Caco-2 (cell line): Measurements from ENCODE around the gene ATL1. TPM values are rescaled to one million over a fixed set of nuclear protein-coding genes. Genes with fewer than 3 reads are reported as not detected.
"Not testable (repeated sequence)": the region's sequence is repeated elsewhere in the genome, so short reads cannot be mapped to it uniquely, and the experiment has no call there.

ENCODE experiments used
- BruUV-seq: library from RNA; stranded (reverse); fragments of 400-500 nt; replicated peaks from 2 replicates; lab custom pipeline; 2021; lab: Mats Ljungman, UMichigan
- CTCF ChIA-PET: fragments of 300-600 bp; sonication (Branson Sonifier 250); formaldehyde crosslinking; loops from one replicate; lab custom pipeline; 2022; ENCODE audit warnings: antibody characterized with exemption; lab: Charles Lee
- POLR2A ChIA-PET: fragments of 300-600 bp; sonication (Branson Sonifier 250); formaldehyde crosslinking; loops from one replicate; lab custom pipeline; 2022; ENCODE audit warnings: antibody characterized with exemption; lab: Charles Lee
- DNase-seq, 2 experiments: peaks; one replicate each; pipeline versions ENCODE4 v3.0.0 to v3.0.0-alpha.2; 2020 to 2022
- H3K27me3 ChIP-seq: replicated peaks from 2 replicates; pipeline ENCODE4 v1.6.0; 2011; ENCODE audit warnings: low read length; ENCODE audit not compliant: control insufficient read depth, insufficient read depth
- H3K36me3 ChIP-seq: 2 replicates; pipeline ENCODE4 v1.5.1; 2011; ENCODE audit warnings: low read length; ENCODE audit not compliant: control insufficient read depth, insufficient read depth
- H3K4me1 ChIP-seq: fragments of 250-450 bp; sonication (Bioruptor Pico); 2 replicates; pipeline ENCODE4 v1.5.1; 2020; ENCODE audit warnings: mild to moderate bottlenecking
- H3K4me3 ChIP-seq: 2 replicates; pipeline ENCODE4 v1.5.1; 2011; ENCODE audit warnings: low read depth, mild to moderate bottlenecking, control low read depth, low read length
- H3K9me3 ChIP-seq: fragments of 250-450 bp; sonication (Bioruptor Pico); 2 replicates; pipeline ENCODE4 v1.5.1; 2020; ENCODE audit warnings: mild to moderate bottlenecking, moderate library complexity
- H3K27ac Mint-ChIP-seq: one replicate; pipeline ENCODE4 v1.8.0; 2022; ENCODE audit warnings: mixed read lengths; ENCODE audit not compliant: unreplicated experiment
- H3K27me3 Mint-ChIP-seq: one replicate; pipeline ENCODE4 v1.8.0; 2022; ENCODE audit warnings: mixed read lengths; ENCODE audit not compliant: insufficient read depth, unreplicated experiment
- H3K36me3 Mint-ChIP-seq: one replicate; pipeline ENCODE4 v1.8.0; 2022; ENCODE audit warnings: mild to moderate bottlenecking, mixed read lengths; ENCODE audit not compliant: insufficient read depth, unreplicated experiment
- H3K4me1 Mint-ChIP-seq: one replicate; pipeline ENCODE4 v1.8.0; 2022; ENCODE audit warnings: low read depth, mixed read lengths; ENCODE audit not compliant: unreplicated experiment
- H3K4me3 Mint-ChIP-seq: one replicate; pipeline ENCODE4 v1.8.0; 2022; ENCODE audit warnings: mild to moderate bottlenecking, moderate library complexity, mixed read lengths; ENCODE audit not compliant: unreplicated experiment
- H3K9me3 Mint-ChIP-seq: one replicate; pipeline ENCODE4 v1.8.0; 2022; ENCODE audit warnings: mixed read lengths; ENCODE audit not compliant: unreplicated experiment
- intact Hi-C: fragments of 100-400 bp; cut with micrococcal nuclease; formaldehyde crosslinking; loops from one replicate; pipeline ENCODE4 v1.10.0; 2022; ENCODE audit not compliant: unreplicated experiment
- total RNA-seq: library from RNA; stranded (reverse); gene quantifications from 2 replicates; pipeline ENCODE4 v1.2.3, GENCODE V29; 2022
- TF ChIP-seq, protein P1 (sequence below), 2 experiments: fragments of 200-600 bp in 1 of 2; IDR thresholded peaks; 1 replicate in 1 of 2; 2 replicates in 1 of 2; pipeline versions ENCODE4 v1.5.1 to v1.8.0; 2011 to 2022; ENCODE audit warnings: antibody characterized with exemption in 1 of 2, control low read depth in 1 of 2, inconsistent platforms in 1 of 2, low read depth in 1 of 2, low read length in 1 of 2, mild to moderate bottlenecking in 1 of 2, moderate library complexity in 1 of 2; ENCODE audit not compliant: insufficient read depth in 1 of 2, severe bottlenecking in 1 of 2, unreplicated experiment in 1 of 2

The ATL1 gene
- total RNA-seq, 1 experiment from 2014 or later = 1.1 TPM

DNA sequence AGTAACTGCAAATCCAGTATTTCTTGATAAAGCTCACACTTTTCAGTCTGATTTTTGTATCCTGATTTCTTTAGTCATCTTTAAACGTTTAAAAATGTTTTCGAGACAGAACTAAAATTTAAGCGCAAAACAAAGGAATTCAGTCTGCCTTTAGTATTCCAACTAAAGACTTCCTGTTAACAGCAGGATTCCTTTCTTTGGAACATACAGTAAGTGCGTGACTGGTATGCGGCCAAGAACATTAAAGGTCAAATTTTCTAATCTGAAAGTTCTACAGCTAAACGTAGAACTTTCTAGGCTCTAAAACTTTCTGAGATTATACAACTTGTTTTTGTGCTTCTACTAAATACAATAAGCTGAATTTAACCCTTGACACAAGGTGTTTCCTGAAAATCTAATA lies 98.3 kb downstream of the ATL1 start:
- CTCF ChIA-PET = no interaction called here
- POLR2A ChIA-PET = no interaction called here
- no TSS peak for BruUV-seq
- H3K27me3 Mint-ChIP-seq = no peaks in the 10 kb centered on the region
- intact Hi-C loops = no loop called here
- TF ChIP-seq, protein P1, sequence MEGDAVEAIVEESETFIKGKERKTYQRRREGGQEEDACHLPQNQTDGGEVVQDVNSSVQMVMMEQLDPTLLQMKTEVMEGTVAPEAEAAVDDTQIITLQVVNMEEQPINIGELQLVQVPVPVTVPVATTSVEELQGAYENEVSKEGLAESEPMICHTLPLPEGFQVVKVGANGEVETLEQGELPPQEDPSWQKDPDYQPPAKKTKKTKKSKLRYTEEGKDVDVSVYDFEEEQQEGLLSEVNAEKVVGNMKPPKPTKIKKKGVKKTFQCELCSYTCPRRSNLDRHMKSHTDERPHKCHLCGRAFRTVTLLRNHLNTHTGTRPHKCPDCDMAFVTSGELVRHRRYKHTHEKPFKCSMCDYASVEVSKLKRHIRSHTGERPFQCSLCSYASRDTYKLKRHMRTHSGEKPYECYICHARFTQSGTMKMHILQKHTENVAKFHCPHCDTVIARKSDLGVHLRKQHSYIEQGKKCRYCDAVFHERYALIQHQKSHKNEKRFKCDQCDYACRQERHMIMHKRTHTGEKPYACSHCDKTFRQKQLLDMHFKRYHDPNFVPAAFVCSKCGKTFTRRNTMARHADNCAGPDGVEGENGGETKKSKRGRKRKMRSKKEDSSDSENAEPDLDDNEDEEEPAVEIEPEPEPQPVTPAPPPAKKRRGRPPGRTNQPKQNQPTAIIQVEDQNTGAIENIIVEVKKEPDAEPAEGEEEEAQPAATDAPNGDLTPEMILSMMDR (IDR thresholded peaks at IDR 0.05; ENCODE audit: insufficient read depth in 1 of 2, low read depth in 1 of 2, low read length in 1 of 2, severe bottlenecking in 1 of 2, unreplicated experiment in 1 of 2) = no peak
- Histone ChIP-seq H3K27me3 (no peaks in the 10 kb centered on the region), H3K4me1 (peaks cover 36% of the 10 kb centered on the region), H3K9me3 (no peaks in the 10 kb centered on the region), H3K36me3 (no peaks in the 10 kb centered on the region), H3K4me3 (no peak overlapping the region)
- no peak for DNase-seq
- no peak overlapping the region for H3K4me3 Mint-ChIP-seq
- H3K36me3 Mint-ChIP-seq = peaks cover 28% of the 10 kb centered on the region
- peak overlapping the region; percentile 19 for H3K27ac Mint-ChIP-seq
- H3K9me3 Mint-ChIP-seq = no peaks in the 10 kb centered on the region
- peaks cover 18% of the 10 kb centered on the region for H3K4me1 Mint-ChIP-seq

DNA sequence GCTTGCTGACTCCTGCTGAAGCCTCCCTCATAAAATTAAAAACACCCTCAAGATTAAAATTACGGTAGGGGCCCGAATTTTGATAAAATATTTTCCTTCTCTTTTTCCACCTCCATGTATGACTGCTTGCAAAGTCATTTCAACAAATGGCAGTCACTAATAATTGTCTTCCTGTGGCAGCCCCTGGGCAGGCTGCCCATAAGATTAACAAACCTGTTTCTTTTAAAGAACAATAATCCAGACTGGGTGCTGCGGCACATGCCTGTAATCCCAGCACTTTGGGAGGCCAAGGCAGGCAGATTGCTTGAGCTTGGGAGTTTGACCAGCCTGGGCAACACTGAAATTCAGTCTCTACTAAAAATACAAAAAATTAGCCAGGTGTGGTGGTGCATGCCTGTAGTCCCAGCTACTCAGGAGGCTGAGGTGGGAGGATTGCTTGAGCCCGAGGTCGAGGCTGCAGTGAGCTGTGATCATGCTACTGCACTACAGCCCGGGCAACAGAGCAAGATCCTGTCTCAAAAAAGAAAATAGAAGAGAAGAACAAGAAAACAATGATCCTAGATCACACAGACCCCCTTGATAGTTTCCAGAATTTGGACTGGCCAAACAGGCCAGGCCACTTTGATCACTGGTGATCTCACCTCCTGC lies 99.5 kb downstream of the ATL1 start:
- Mint-ChIP-seq H3K4me3 (peak overlapping the region; percentile 12), H3K27ac (peak overlapping the region; percentile 80), H3K27me3 (no peaks in the 10 kb centered on the region), H3K36me3 (peaks cover 37% of the 10 kb centered on the region), H3K9me3 (no peaks in the 10 kb centered on the region), H3K4me1 (peaks cover 18% of the 10 kb centered on the region)
- Histone ChIP-seq H3K4me3 (no peak overlapping the region), H3K9me3 (no peaks in the 10 kb centered on the region), H3K36me3 (no peaks in the 10 kb centered on the region), H3K27me3 (no peaks in the 10 kb centered on the region), H3K4me1 (peaks cover 36% of the 10 kb centered on the region)
- no peak for DNase-seq
- intact Hi-C loops = no loop called here
- TF ChIP-seq, protein P1 (IDR thresholded peaks at IDR 0.05; ENCODE audit: insufficient read depth in 1 of 2, low read depth in 1 of 2, low read length in 1 of 2, severe bottlenecking in 1 of 2, unreplicated experiment in 1 of 2) = no peak
- ChIA-PET CTCF (no interaction called here), POLR2A (no interaction called here)
- no TSS peak for BruUV-seq

DNA sequence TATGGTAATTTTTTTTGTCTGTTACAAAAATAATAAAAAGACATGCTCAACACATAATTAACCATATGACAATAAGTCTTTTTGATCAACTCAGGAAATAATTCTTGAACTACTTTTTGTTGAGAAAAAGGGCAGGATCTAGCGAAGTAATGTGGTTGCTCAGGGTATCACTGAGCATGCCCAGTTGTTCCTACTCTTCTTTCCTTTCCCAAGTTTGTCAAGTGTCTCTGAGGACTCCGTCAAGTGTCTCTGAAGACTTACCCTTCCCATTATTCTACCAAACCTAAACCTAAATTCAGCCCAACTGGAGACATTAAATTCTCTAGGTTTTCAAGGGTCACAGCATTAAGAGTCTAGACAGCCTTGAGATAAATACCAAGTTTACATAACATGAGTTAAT lies 104.6 kb downstream of the ATL1 start:
- H3K4me1 ChIP-seq = peaks cover 26% of the 10 kb centered on the region
- DNase-seq, intact Hi-C loops, H3K27ac Mint-ChIP-seq, H3K36me3 ChIP-seq, BruUV-seq, POLR2A ChIA-PET, H3K4me3 Mint-ChIP-seq, H3K4me3 ChIP-seq, H3K9me3 ChIP-seq, H3K27me3 Mint-ChIP-seq, CTCF ChIA-PET, H3K9me3 Mint-ChIP-seq, H3K27me3 ChIP-seq: not testable (repeated sequence)
- Mint-ChIP-seq H3K4me1 (peaks cover 14% of the 10 kb centered on the region), H3K36me3 (peaks cover 40% of the 10 kb centered on the region)

DNA sequence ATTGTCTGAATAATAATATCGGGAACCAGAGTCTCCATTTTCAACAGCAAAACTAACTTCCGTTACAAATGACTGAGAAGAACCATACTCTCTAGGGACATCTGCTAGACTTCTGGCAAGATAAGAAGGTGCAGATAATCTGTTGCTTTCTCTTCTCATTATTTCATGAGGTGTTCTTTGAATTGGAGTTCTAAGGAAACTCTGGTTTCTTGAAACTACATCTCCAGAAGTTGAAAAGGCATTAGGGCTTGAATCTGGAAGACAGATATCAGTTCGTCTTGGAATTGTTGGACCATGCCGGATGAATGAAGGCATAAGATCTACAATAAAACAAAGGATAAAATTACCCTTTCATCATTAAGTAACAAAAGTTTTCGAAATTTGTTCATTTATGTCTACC lies 105.4 kb downstream of the ATL1 start:
- POLR2A ChIA-PET, H3K27me3 Mint-ChIP-seq, H3K4me1 Mint-ChIP-seq, intact Hi-C loops, H3K9me3 Mint-ChIP-seq, H3K4me3 ChIP-seq, DNase-seq, H3K9me3 ChIP-seq, CTCF ChIA-PET, H3K27me3 ChIP-seq, H3K36me3 ChIP-seq, H3K4me3 Mint-ChIP-seq, BruUV-seq, H3K27ac Mint-ChIP-seq: not testable (repeated sequence)
- peaks cover 24% of the 10 kb centered on the region for H3K4me1 ChIP-seq
- H3K36me3 Mint-ChIP-seq = peaks cover 34% of the 10 kb centered on the region
